B cell (primary cell): ENCODE measurements around the gene MORN1.

Experiments used
- EZH2 ChIP-seq: IDR thresholded peaks from 2 replicates; pipeline ENCODE4 v1.6.1; 2012; ENCODE audit warnings: borderline replicate concordance, low read depth, mild to moderate bottlenecking, moderate library complexity, low read length; ENCODE audit not compliant: insufficient read depth, poor library complexity, severe bottlenecking
- TF ChIP-seq, protein P1 (sequence below): fragments of 200-600 bp; IDR thresholded peaks from one replicate; pipeline ENCODE4 v1.8.0; 2022; ENCODE audit warnings: antibody characterized with exemption, mild to moderate bottlenecking

DNA sequence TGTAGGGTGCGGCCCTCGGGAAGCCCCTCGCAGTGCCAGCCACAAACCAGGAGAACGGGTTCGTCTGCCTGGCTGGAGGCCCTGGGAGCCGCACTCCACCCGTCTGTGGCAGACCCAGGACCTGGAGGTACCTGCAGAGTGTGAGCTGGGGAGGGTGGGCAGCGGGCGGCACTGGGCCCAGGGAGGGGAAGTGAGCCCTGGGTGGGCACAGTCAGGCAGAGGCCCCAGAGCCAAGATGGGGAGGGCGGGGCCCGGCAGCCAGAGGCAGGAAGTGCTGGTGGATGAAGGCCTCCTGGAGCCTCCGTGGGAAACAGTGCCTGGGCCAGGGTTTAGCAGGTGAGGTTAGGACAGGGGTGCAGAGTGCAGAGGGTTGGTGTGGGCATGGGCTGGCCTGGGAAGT, 25.0 kb upstream of the MORN1 start:
- TF ChIP-seq, protein P1, sequence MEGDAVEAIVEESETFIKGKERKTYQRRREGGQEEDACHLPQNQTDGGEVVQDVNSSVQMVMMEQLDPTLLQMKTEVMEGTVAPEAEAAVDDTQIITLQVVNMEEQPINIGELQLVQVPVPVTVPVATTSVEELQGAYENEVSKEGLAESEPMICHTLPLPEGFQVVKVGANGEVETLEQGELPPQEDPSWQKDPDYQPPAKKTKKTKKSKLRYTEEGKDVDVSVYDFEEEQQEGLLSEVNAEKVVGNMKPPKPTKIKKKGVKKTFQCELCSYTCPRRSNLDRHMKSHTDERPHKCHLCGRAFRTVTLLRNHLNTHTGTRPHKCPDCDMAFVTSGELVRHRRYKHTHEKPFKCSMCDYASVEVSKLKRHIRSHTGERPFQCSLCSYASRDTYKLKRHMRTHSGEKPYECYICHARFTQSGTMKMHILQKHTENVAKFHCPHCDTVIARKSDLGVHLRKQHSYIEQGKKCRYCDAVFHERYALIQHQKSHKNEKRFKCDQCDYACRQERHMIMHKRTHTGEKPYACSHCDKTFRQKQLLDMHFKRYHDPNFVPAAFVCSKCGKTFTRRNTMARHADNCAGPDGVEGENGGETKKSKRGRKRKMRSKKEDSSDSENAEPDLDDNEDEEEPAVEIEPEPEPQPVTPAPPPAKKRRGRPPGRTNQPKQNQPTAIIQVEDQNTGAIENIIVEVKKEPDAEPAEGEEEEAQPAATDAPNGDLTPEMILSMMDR: no peak
- no peak for TF ChIP-seq EZH2
